CD4-positive, alpha-beta T cell treated with Interleukin-6 at 100 ng/mL for 8 hours (primary cell): ENCODE measurements around the gene CD83.
A peak's percentile ranks its signal among the peaks of the same experiment; 100 is the strongest.

ENCODE experiments used
- DNase-seq: peaks from one replicate; pipeline ENCODE4 v3.0.0-alpha.2; 2020; ENCODE audit warnings: mixed read lengths, low spot score

Gene CD83

GRCh38 chr6:14123386-14124111 is 6.0 kb downstream of the CD83 start:
- no peak for DNase-seq

- no peak for DNase-seq
Measured at GRCh38 chr6:14125346-14125745, 7.8 kb downstream of the CD83 start.

- no peak for DNase-seq
Measured at GRCh38 chr6:14126191-14126590, 8.6 kb downstream of the CD83 start.

- DNase-seq, result no peak
Measured at GRCh38 chr6:14127611-14128010, 10.0 kb downstream of the CD83 start.

- DNase-seq, result no peak
Measured at GRCh38 chr6:14128012-14128411, 10.4 kb downstream of the CD83 start.

- DNase-seq, result no peak
Measured at GRCh38 chr6:14128746-14129145, 11.2 kb downstream of the CD83 start.

- peak; percentile 33 for DNase-seq
Measured at GRCh38 chr6:14129575-14129974, 12.0 kb downstream of the CD83 start.

- DNase-seq, result no peak
Measured at GRCh38 chr6:14130435-14131075, 13.0 kb downstream of the CD83 start.

- DNase-seq, result no peak
Measured at GRCh38 chr6:14131579-14131978, 14.0 kb downstream of the CD83 start.

- no peak for DNase-seq
Measured at GRCh38 chr6:14132244-14132920, 14.8 kb downstream of the CD83 start.

GRCh38 chr6:14132921-14133275 is 15.3 kb downstream of the CD83 start:
- DNase-seq, result no peak

GRCh38 chr6:14134211-14134910 is 16.8 kb downstream of the CD83 start:
- DNase-seq, result no peak

- no peak for DNase-seq
Measured at GRCh38 chr6:14135893-14136539, 18.4 kb downstream of the CD83 start.

GRCh38 chr6:14138701-14139215 is 21.2 kb downstream of the CD83 start:
- no peak for DNase-seq

GRCh38 chr6:14141351-14142062 is 23.9 kb downstream of the CD83 start:
- DNase-seq, result no peak

GRCh38 chr6:14142063-14142450 is 24.5 kb downstream of the CD83 start:
- no peak for DNase-seq

- DNase-seq, result no peak
Measured at GRCh38 chr6:14142511-14143223, 25.1 kb downstream of the CD83 start.

- DNase-seq, result no peak
Measured at GRCh38 chr6:14143305-14143704, 25.7 kb downstream of the CD83 start.

GRCh38 chr6:14144678-14145113 is 27.1 kb downstream of the CD83 start:
- peak; percentile 69 for DNase-seq

GRCh38 chr6:14146506-14147096 is 29.0 kb downstream of the CD83 start:
- no peak for DNase-seq
